Neuronal stem cell (in vitro differentiated cells): Measurements from ENCODE around the gene RFX4.

Source experiments
- DNase-seq: peaks from one replicate; pipeline ENCODE4 v3.0.0-alpha.2; 2013; ENCODE audit warnings: low spot score
- H2AFZ ChIP-seq: one replicate; pipeline ENCODE4 v1.6.1; 2013; ENCODE audit warnings: mild to moderate bottlenecking, low read length, inconsistent platforms
- H2AK5ac ChIP-seq: 2 replicates; pipeline ENCODE4 v1.6.1; 2013; ENCODE audit warnings: low read depth, mild to moderate bottlenecking, inconsistent platforms, low read length, moderate library complexity, mixed read lengths
- H2BK120ac ChIP-seq: 2 replicates; pipeline ENCODE4 v1.6.1; 2013; ENCODE audit warnings: low read depth, mild to moderate bottlenecking, inconsistent platforms, low read length, moderate library complexity, mixed read lengths
- H2BK12ac ChIP-seq: one replicate; pipeline ENCODE4 v1.6.1; 2013; ENCODE audit warnings: low read length, inconsistent platforms
- H2BK15ac ChIP-seq: 2 replicates; pipeline ENCODE4 v1.6.1; 2013; ENCODE audit warnings: mild to moderate bottlenecking, low read length, inconsistent platforms, mixed read lengths
- H2BK5ac ChIP-seq: one replicate; pipeline ENCODE4 v1.6.1; 2013; ENCODE audit warnings: inconsistent platforms, mild to moderate bottlenecking, low read length, moderate library complexity
- H3K14ac ChIP-seq: one replicate; pipeline ENCODE4 v1.6.1; 2013; ENCODE audit warnings: low read length, inconsistent platforms
- H3K18ac ChIP-seq: 2 replicates; pipeline ENCODE4 v1.6.1; 2013; ENCODE audit warnings: low read length, inconsistent platforms
- H3K23ac ChIP-seq: 2 replicates; pipeline ENCODE4 v1.6.1; 2013; ENCODE audit warnings: low read depth, mild to moderate bottlenecking, mixed read lengths, low read length, inconsistent platforms; ENCODE audit not compliant: poor library complexity
- H3K27ac ChIP-seq: replicated peaks from 3 replicates; pipeline ENCODE4 v1.5.1; 2013; ENCODE audit warnings: low read length, inconsistent platforms
- H3K27me3 ChIP-seq, 3 experiments: 2 replicates each; pipeline ENCODE4 v1.6.1; 2013; ENCODE audit warnings: low read length in 3 of 3, mild to moderate bottlenecking in 2 of 3, inconsistent platforms in 1 of 3, low read depth in 1 of 3, mixed read lengths in 1 of 3, moderate library complexity in 1 of 3; ENCODE audit not compliant: control insufficient read depth in 3 of 3, insufficient read depth in 3 of 3
- H3K36me3 ChIP-seq, 2 donors: replicated peaks in 1 of 2; 2 replicates each; pipeline ENCODE4 v1.6.1; 2013; ENCODE audit warnings: low read length in 2 of 2; ENCODE audit not compliant: control insufficient read depth in 2 of 2, insufficient read depth in 2 of 2
- H3K4ac ChIP-seq: 2 replicates; pipeline ENCODE4 v1.6.1; 2013; ENCODE audit warnings: inconsistent platforms, mild to moderate bottlenecking, low read length, moderate library complexity
- H3K4me1 ChIP-seq, 2 donors: 1 replicate in 1 of 2; 2 replicates in 1 of 2; pipeline ENCODE4 v1.6.1; 2013; ENCODE audit warnings: low read length in 2 of 2, low read depth in 1 of 2; ENCODE audit not compliant: control insufficient read depth in 2 of 2, insufficient read depth in 1 of 2
- H3K4me2 ChIP-seq: one replicate; pipeline ENCODE4 v1.6.1; 2013; ENCODE audit warnings: mild to moderate bottlenecking, low read length, inconsistent platforms; ENCODE audit not compliant: insufficient read depth, poor library complexity, severe bottlenecking
- H3K4me3 ChIP-seq, 2 donors: 2 replicates each; pipeline ENCODE4 v1.5.1; 2013; ENCODE audit warnings: low read length in 2 of 2, mild to moderate bottlenecking in 2 of 2, inconsistent platforms in 1 of 2, moderate library complexity in 1 of 2
- H3K79me1 ChIP-seq: one replicate; pipeline ENCODE4 v1.6.1; 2013; ENCODE audit warnings: low read depth, mild to moderate bottlenecking, inconsistent platforms, low read length, moderate library complexity
- H3K9ac ChIP-seq: one replicate; pipeline ENCODE4 v1.6.1; 2013; ENCODE audit warnings: mild to moderate bottlenecking, low read depth, low read length, inconsistent platforms; ENCODE audit not compliant: poor library complexity
- H3K9me3 ChIP-seq, 2 donors: replicated peaks in 1 of 2; 2 replicates each; pipeline versions ENCODE3 to v1.6.1; 2013; ENCODE audit warnings: low read length in 2 of 2, mild to moderate bottlenecking in 2 of 2, inconsistent platforms in 1 of 2, low read depth in 1 of 2, mixed read lengths in 1 of 2, moderate library complexity in 1 of 2; ENCODE audit not compliant: control insufficient read depth in 2 of 2, insufficient read depth in 1 of 2
- H4K8ac ChIP-seq: one replicate; pipeline ENCODE4 v1.6.1; 2013; ENCODE audit warnings: low read depth, mild to moderate bottlenecking, inconsistent platforms, low read length, moderate library complexity
- H4K91ac ChIP-seq: one replicate; pipeline ENCODE4 v1.6.1; 2013; ENCODE audit warnings: low read length, low read depth, mild to moderate bottlenecking, inconsistent platforms; ENCODE audit not compliant: poor library complexity
- WGBS, 2 donors: extraction: QIAGEN DNeasy Blood & Tissue Kit; methylation state at CpG; one replicate each; pipeline ENCODE4 v1.1.7; 2013; ENCODE audit warnings: missing lambda C conversion rate in 2 of 2, mixed read lengths in 1 of 2; ENCODE audit not compliant: insufficient read length in 2 of 2, insufficient replicate concordance in 1 of 2; ENCODE audit errors: extremely low coverage in 2 of 2; 5-methylcytosine and 5-hydroxymethylcytosine counted together

The RFX4 gene

DNA sequence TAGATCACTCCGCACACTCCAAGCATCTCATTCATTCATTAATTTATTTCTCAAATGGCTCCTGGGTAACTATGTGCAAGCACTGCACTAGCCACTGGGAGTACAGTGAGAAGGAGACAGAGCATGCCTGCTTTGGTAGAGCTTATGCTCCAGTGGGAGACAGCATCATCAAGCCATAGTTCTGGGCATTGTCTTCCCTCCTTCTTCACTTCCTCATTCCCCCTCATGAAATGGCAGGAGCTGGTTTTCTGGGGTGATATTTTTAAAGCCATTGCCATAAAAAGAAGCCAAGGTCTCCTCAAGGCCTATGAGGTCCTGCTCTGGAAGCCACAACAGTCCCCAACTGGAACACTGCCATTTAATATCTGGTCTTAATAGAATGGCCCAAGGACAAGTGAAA is 171.5 kb downstream of the RFX4 start:
- peaks cover 10 to 14% of the 10 kb centered on the region in 2 donors for H3K4me1 ChIP-seq
- H3K36me3 ChIP-seq: peaks cover 0 to 85% of the 10 kb centered on the region in 2 donors
- H3K27me3 ChIP-seq: no peaks in the 10 kb centered on the region
- H2AFZ ChIP-seq: no peak overlapping the region
- no peak overlapping the region for H3K4me3 ChIP-seq
- no peak overlapping the region for H3K23ac ChIP-seq
- DNase-seq: no peak
- H2BK15ac ChIP-seq: no peak overlapping the region
- H3K14ac ChIP-seq: no peak overlapping the region
- H3K27ac ChIP-seq: no peak overlapping the region
- H2BK12ac ChIP-seq: no peak overlapping the region
- H3K9me3 ChIP-seq: peaks cover 0 to 8% of the 10 kb centered on the region in 2 donors
- H3K9ac ChIP-seq: no peak overlapping the region
- no peaks in the 10 kb centered on the region for H3K79me1 ChIP-seq
- H3K18ac ChIP-seq: no peak overlapping the region
- no peak overlapping the region for H3K4ac ChIP-seq
- peak overlapping the region; percentile 14 for H2BK120ac ChIP-seq
- H2BK5ac ChIP-seq: no peak overlapping the region
- WGBS, 2 donors: no CpG with 5 or more reads among the region's 1 CpG
- no peak overlapping the region for H4K91ac ChIP-seq
- no peak overlapping the region for H3K4me2 ChIP-seq
- H4K8ac ChIP-seq: no peak overlapping the region
- H2AK5ac ChIP-seq: no peak overlapping the region

DNA sequence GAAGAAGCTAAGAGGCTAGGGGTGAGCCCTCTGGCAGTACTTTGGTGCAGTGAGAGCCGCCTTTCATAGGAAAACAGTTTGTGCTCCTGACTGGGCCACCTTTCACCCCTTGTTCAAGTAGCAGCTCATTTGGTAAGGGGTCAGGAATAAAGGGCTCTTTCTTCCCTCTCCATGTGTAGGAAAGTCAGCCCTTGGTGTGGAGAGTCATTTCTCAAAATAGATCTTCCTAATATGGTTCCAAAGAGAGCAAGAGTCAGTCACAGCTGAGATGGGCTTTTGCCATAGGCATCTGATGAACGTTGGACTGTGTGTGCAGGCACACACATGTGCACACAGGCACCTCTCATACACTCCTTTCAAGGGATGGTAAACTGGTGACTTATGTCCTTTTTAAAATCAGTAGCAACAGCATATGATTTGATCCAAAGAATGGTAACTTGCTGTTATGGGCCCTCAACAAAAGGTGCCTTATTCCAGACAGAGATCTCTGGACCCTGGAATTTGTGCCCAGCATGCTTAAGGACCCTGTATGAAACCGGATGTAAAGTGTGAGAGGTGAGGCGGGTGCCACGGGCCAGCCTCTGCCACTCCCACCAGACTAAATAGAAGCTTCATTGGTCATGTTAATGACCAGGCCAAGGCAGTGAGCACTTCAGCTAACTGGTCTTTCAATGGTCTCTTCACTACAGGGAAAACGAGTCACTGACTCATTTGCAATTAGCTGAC is 175.0 kb downstream of the RFX4 start:
- no peak overlapping the region for H4K91ac ChIP-seq
- H2AK5ac ChIP-seq: no peak overlapping the region
- H3K4me2 ChIP-seq: no peak overlapping the region
- no peak overlapping the region for H2BK120ac ChIP-seq
- H3K27ac ChIP-seq: no peak overlapping the region
- no peak overlapping the region for H3K23ac ChIP-seq
- no peak overlapping the region for H3K18ac ChIP-seq
- no peak overlapping the region for H3K9ac ChIP-seq
- H4K8ac ChIP-seq: no peak overlapping the region
- no peak overlapping the region for H3K4ac ChIP-seq
- peaks cover 20 to 28% of the 10 kb centered on the region in 2 donors for H3K4me1 ChIP-seq
- H3K36me3 ChIP-seq: peaks cover 0 to 95% of the 10 kb centered on the region in 2 donors
- no peaks in the 10 kb centered on the region for H3K27me3 ChIP-seq
- no peak overlapping the region for H3K4me3 ChIP-seq
- no peaks in the 10 kb centered on the region for H3K79me1 ChIP-seq
- WGBS, 2 donors: no CpG with 5 or more reads among the region's 6 CpGs
- H2AFZ ChIP-seq: no peak overlapping the region
- H2BK12ac ChIP-seq: no peak overlapping the region
- DNase-seq: no peak
- H3K9me3 ChIP-seq: peaks cover 0 to 2% of the 10 kb centered on the region in 2 donors
- no peak overlapping the region for H2BK5ac ChIP-seq
- no peak overlapping the region for H2BK15ac ChIP-seq
- H3K14ac ChIP-seq: no peak overlapping the region

DNA sequence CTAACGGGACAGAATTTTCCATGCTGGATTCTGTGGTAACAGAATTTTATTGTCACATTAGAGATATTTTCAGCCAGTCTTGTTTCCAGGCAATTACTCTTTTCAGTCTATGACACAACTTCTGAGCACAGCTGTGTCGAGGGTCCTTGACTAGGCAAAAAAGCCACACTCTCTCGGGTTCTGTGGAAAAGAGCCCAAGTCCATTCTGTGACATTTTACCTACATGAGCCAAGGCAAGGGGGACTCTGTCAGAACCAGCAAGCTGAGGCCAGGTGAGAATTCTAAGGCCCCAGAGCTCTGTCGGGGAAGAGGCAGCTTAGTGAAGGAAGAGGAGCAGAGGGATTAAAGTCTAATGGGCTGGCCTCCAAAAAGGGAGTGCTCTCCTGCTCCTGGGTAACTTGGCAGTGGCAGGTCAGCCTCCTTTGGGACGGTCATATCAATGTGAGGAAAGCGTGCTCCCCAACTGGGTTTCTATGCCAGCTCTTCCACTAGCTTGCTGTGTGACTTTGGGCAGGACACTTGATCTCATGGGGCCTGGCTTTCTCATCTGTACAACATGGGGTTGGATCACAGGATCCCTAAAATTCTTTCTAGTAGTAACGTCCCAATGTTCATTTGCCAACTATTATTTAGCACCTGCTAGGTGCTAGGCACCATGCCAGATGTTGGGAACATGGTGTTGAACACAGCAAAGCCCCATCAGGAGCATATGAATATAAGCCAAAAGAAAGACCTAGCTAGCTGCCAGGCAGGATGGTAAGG is 175.7 kb downstream of the RFX4 start:
- H2BK12ac ChIP-seq: no peak overlapping the region
- H3K4me2 ChIP-seq: no peak overlapping the region
- no peaks in the 10 kb centered on the region for H3K79me1 ChIP-seq
- H3K27me3 ChIP-seq: no peaks in the 10 kb centered on the region
- H4K91ac ChIP-seq: no peak overlapping the region
- no peak overlapping the region for H4K8ac ChIP-seq
- no peak overlapping the region for H3K9ac ChIP-seq
- no CpG with 5 or more reads among the region's 7 CpGs for WGBS, 2 donors
- no peak overlapping the region for H3K27ac ChIP-seq
- no peak overlapping the region for H2BK5ac ChIP-seq
- H3K4me3 ChIP-seq: no peak overlapping the region
- no peak overlapping the region for H2BK120ac ChIP-seq
- H3K23ac ChIP-seq: no peak overlapping the region
- H2BK15ac ChIP-seq: no peak overlapping the region
- H3K4me1 ChIP-seq: peaks cover 18 to 28% of the 10 kb centered on the region in 2 donors
- H3K18ac ChIP-seq: no peak overlapping the region
- no peak overlapping the region for H3K4ac ChIP-seq
- H3K36me3 ChIP-seq: peaks cover 0 to 95% of the 10 kb centered on the region in 2 donors
- peaks cover 0 to 2% of the 10 kb centered on the region in 2 donors for H3K9me3 ChIP-seq
- no peak overlapping the region for H3K14ac ChIP-seq
- H2AK5ac ChIP-seq: no peak overlapping the region
- H2AFZ ChIP-seq: no peak overlapping the region
- no peak for DNase-seq

DNA sequence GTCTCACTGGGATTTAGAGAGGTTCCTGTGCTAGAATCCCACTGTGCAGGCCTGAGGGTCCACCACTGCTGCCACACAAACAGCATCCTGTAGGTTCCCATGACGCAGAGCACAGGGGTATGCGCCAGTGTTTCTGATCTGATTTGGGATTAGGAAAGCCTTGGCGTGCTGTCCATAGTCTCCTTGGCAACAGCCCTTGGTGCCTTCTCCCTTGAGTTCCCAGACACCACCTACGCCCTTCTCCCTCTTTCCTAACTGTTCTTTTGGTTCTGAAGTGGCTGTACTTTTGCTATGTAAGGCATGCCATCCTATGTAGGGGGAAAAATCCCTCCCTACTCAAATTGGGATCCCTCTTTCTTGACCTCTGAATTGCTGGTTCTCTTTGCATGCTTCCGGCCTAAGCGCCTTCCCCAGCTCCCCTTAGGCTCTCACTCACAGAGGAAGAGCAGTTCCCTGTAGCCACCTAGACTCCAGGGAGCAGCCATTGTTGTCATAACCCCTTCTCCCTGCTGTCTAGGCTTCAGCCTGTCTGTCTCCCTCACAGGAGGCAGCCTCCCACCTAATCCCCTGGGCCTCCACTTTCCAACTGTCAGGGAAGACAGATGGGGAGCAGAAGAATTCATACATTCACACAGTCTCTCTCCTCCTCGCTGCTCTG is 176.9 kb downstream of the RFX4 start:
- H3K27me3 ChIP-seq: no peaks in the 10 kb centered on the region
- H2BK12ac ChIP-seq: peak overlapping the region; percentile 59
- H3K27ac ChIP-seq: peak overlapping the region; percentile 74
- peaks cover 0 to 92% of the 10 kb centered on the region in 2 donors for H3K36me3 ChIP-seq
- H3K79me1 ChIP-seq: no peaks in the 10 kb centered on the region
- H2BK5ac ChIP-seq: no peak overlapping the region
- H4K91ac ChIP-seq: no peak overlapping the region
- H3K4me1 ChIP-seq: peaks cover 24 to 28% of the 10 kb centered on the region in 2 donors
- H2BK15ac ChIP-seq: peak overlapping the region; percentile 18
- no CpG with 5 or more reads among the region's 7 CpGs for WGBS, 2 donors
- H3K18ac ChIP-seq: peak overlapping the region; percentile 82
- H3K4ac ChIP-seq: no peak overlapping the region
- peak overlapping the region in 1 of 2 donors; percentile 15 for H3K4me3 ChIP-seq
- no peak for DNase-seq
- H3K23ac ChIP-seq: peak overlapping the region; percentile 70
- H4K8ac ChIP-seq: peak overlapping the region; percentile 29
- no peak overlapping the region for H3K9ac ChIP-seq
- H2AK5ac ChIP-seq: peak overlapping the region; percentile 16
- H3K4me2 ChIP-seq: no peak overlapping the region
- peaks cover 0 to 2% of the 10 kb centered on the region in 2 donors for H3K9me3 ChIP-seq
- H2AFZ ChIP-seq: peak overlapping the region; percentile 19
- H2BK120ac ChIP-seq: peak overlapping the region; percentile 14
- H3K14ac ChIP-seq: no peak overlapping the region
